HepG2 (cell line): ENCODE results near the gene AQP5. TPM values are rescaled to one million over a fixed set of nuclear protein-coding genes. Genes with fewer than 3 reads are reported as not detected.

Experiments
- ADNP ChIP-seq: sonication (generic); formaldehyde crosslinking; IDR thresholded peaks from 2 replicates; pipeline ENCODE4 v1.4.0; 2020; ENCODE audit warnings: missing genetic modification reagents
- AKAP8 ChIP-seq: sonication (generic); formaldehyde crosslinking; IDR thresholded peaks from 2 replicates; pipeline ENCODE4 v1.5.1; 2020; ENCODE audit warnings: mild to moderate bottlenecking, missing genetic modification reagents
- CBFB ChIP-seq: sonication (generic); formaldehyde crosslinking; IDR thresholded peaks from 2 replicates; pipeline ENCODE4 v1.4.0; 2020; ENCODE audit warnings: missing genetic modification reagents
- CREB3 ChIP-seq: sonication (generic); formaldehyde crosslinking; IDR thresholded peaks from 2 replicates; pipeline ENCODE4 v1.5.0; 2020; ENCODE audit warnings: missing genetic modification reagents
- HIVEP1 ChIP-seq: sonication (generic); formaldehyde crosslinking; IDR thresholded peaks from 2 replicates; pipeline ENCODE4 v1.4.0; 2020; ENCODE audit warnings: mild to moderate bottlenecking, missing genetic modification reagents
- RAD21 ChIP-seq: fragments of 450-650 bp; formaldehyde crosslinking; IDR thresholded peaks from 2 replicates; pipeline ENCODE4 v1.5.0; 2020; ENCODE audit warnings: mild to moderate bottlenecking
- RFXAP ChIP-seq: sonication (generic); formaldehyde crosslinking; IDR thresholded peaks from 2 replicates; pipeline ENCODE4 v1.4.0; 2020; ENCODE audit warnings: missing genetic modification reagents, borderline replicate concordance
- SNRNP70 ChIP-seq: fragments of 200-400 bp; formaldehyde crosslinking; IDR thresholded peaks from 2 replicates; pipeline ENCODE4 v1.6.1; 2017; ENCODE audit warnings: mild to moderate bottlenecking, low read depth, low read length, moderate library complexity
- SOX13 ChIP-seq, 3 experiments: fragments of 450-650 bp in 1 of 3; sonication (generic) in 1 of 3; formaldehyde crosslinking in 1 of 3; IDR thresholded peaks in 2 of 3; conservative IDR thresholded peaks in 1 of 3; 2 replicates each; pipeline versions ENCODE4 v1.5.0 to v1.6.1; 2016 to 2020; ENCODE audit warnings: antibody characterized with exemption in 1 of 3, mild to moderate bottlenecking in 1 of 3, missing compliant biosample characterization in 1 of 3, missing genetic modification reagents in 1 of 3, moderate library complexity in 1 of 3
- ZNF44 ChIP-seq: sonication (generic); formaldehyde crosslinking; IDR thresholded peaks from 2 replicates; pipeline ENCODE4 v1.5.1; 2020; ENCODE audit warnings: mild to moderate bottlenecking, missing genetic modification reagents
- polyA plus RNA-seq, 8 experiments: library from polyadenylated mRNA; depleted of rRNA in 3 of 8; stranded (reverse) in 7 of 8; unstranded in 1 of 8; fragments of >200 nt; fragmentation: Illumina TruSeq in 4 of 8; extraction: Trizol in 4 of 8; gene quantifications; 2 replicates each; pipeline versions ENCODE4 v1.2.1 to v1.2.3, GENCODE V29; 2011 to 2016; ENCODE audit warnings: low read depth in 4 of 8, missing spikeins in 1 of 8, mixed read lengths in 1 of 8; ENCODE audit not compliant: insufficient read depth in 1 of 8
- total RNA-seq, 5 experiments: library from RNA; depleted of rRNA; stranded (reverse); fragments of >200 nt; fragmentation: Illumina TruSeq; extraction: Trizol; gene quantifications; 2 replicates each; pipeline ENCODE4 v1.2.3, GENCODE V29; 2016; ENCODE audit warnings: low read depth in 1 of 5
- TF ChIP-seq, protein P1 (sequence below): sonication (generic); formaldehyde crosslinking; IDR thresholded peaks from 2 replicates; pipeline ENCODE4 v1.5.0; 2020; ENCODE audit warnings: mild to moderate bottlenecking, missing genetic modification reagents, borderline replicate concordance

The AQP5 gene
- total and polyA plus RNA-seq, 2 of the 13 experiments (the other 11 are each of a cell fraction or from before 2014, with no cell fraction given): not detected

DNA sequence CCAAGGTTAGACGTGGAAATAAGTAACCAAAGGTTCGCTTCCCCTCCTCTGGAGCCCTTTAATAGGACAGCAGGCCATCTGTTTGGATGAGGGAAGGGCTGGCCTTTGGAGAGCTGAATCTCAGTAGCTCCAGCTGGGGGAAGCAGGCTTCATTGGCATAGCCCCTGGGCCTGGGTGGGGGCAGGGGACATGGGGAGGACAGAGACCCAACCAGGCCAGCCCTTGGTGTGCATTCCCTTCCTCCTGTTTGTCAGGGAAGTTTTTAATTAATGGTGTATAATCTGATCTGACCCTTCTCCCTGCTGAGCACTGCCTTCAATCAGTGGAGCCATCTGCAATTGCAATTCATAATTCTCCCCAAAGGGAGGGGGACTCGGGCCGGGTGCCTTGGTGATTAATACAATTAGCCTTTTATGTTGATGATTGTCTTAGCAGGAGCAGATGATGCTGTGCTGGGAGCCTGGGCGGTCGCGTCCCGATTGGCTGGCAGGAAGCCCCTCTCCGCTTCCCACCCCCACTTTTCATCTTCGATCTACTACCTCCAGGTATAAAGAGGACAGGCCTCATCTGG lies 17.4 kb downstream of the AQP5 start (continued):
- TF ChIP-seq SOX13 (IDR thresholded peaks at IDR 0.05) (no peak), SOX13 (CRISPR knock-in tag; conservative IDR thresholded peaks at IDR 0.05 in 1 of 2, IDR thresholded peaks at IDR 0.05 in 1 of 2) (no peak), RFXAP (CRISPR knock-in tag) (no peak), RAD21 (CRISPR knock-in tag) (no peak), SNRNP70 (no peak), HIVEP1 (CRISPR knock-in tag) (no peak), CREB3 (CRISPR knock-in tag) (no peak), ADNP (CRISPR knock-in tag) (no peak), ZNF44 (CRISPR knock-in tag) (no peak), AKAP8 (CRISPR knock-in tag) (no peak), CBFB (CRISPR knock-in tag) (no peak)
- TF ChIP-seq, protein P1, sequence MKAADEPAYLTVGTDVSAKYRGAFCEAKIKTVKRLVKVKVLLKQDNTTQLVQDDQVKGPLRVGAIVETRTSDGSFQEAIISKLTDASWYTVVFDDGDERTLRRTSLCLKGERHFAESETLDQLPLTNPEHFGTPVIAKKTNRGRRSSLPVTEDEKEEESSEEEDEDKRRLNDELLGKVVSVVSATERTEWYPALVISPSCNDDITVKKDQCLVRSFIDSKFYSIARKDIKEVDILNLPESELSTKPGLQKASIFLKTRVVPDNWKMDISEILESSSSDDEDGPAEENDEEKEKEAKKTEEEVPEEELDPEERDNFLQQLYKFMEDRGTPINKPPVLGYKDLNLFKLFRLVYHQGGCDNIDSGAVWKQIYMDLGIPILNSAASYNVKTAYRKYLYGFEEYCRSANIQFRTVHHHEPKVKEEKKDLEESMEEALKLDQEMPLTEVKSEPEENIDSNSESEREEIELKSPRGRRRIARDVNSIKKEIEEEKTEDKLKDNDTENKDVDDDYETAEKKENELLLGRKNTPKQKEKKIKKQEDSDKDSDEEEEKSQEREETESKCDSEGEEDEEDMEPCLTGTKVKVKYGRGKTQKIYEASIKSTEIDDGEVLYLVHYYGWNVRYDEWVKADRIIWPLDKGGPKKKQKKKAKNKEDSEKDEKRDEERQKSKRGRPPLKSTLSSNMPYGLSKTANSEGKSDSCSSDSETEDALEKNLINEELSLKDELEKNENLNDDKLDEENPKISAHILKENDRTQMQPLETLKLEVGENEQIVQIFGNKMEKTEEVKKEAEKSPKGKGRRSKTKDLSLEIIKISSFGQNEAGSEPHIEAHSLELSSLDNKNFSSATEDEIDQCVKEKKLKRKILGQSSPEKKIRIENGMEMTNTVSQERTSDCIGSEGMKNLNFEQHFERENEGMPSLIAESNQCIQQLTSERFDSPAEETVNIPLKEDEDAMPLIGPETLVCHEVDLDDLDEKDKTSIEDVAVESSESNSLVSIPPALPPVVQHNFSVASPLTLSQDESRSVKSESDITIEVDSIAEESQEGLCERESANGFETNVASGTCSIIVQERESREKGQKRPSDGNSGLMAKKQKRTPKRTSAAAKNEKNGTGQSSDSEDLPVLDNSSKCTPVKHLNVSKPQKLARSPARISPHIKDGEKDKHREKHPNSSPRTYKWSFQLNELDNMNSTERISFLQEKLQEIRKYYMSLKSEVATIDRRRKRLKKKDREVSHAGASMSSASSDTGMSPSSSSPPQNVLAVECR (CRISPR knock-in tag): no peak
- TF ChIP-seq, all 625 proteins: peak for 0
